Hepatocyte (in vitro differentiated cells): ENCODE results near the gene HS6ST1. TPM values are rescaled to one million over a fixed set of nuclear protein-coding genes. Genes with fewer than 3 reads are reported as not detected.

Experiments
- DNase-seq: peaks from one replicate; pipeline ENCODE4 v3.0.0-alpha.2; 2016; ENCODE audit warnings: low spot score
- H2AFZ ChIP-seq: fragments of 200-600 bp; sonication (generic); 2 replicates; pipeline ENCODE4 v1.6.0; 2016; ENCODE audit warnings: antibody characterized with exemption, mild to moderate bottlenecking
- H3K27ac ChIP-seq: fragments of 200-600 bp; sonication (generic); 2 replicates; pipeline ENCODE4 v1.5.1; 2016; ENCODE audit warnings: mild to moderate bottlenecking
- H3K27me3 ChIP-seq: fragments of 200-600 bp; sonication (generic); 2 replicates; pipeline ENCODE4 v1.6.1; 2016
- H3K36me3 ChIP-seq: fragments of 200-600 bp; sonication (generic); replicated peaks from 2 replicates; pipeline ENCODE4 v1.5.1; 2016; ENCODE audit warnings: low read depth; ENCODE audit not compliant: insufficient read depth
- H3K4me1 ChIP-seq: fragments of 200-600 bp; sonication (generic); 2 replicates; pipeline ENCODE4 v1.5.1; 2016; ENCODE audit warnings: mild to moderate bottlenecking, moderate library complexity; ENCODE audit not compliant: insufficient read depth
- H3K4me2 ChIP-seq: fragments of 200-600 bp; sonication (generic); 2 replicates; pipeline ENCODE4 v1.6.0; 2016
- H3K4me3 ChIP-seq: fragments of 200-600 bp; sonication (generic); 2 replicates; pipeline ENCODE4 v1.5.1; 2016; ENCODE audit warnings: mild to moderate bottlenecking
- H3K79me2 ChIP-seq: fragments of 200-600 bp; sonication (generic); 2 replicates; pipeline ENCODE4 v1.6.0; 2017; ENCODE audit warnings: mild to moderate bottlenecking
- H3K9me2 ChIP-seq: fragments of 200-600 bp; sonication (generic); replicated peaks from 2 replicates; pipeline ENCODE4 v1.6.0; 2017; ENCODE audit warnings: mild to moderate bottlenecking; ENCODE audit not compliant: insufficient read depth
- H3K9me3 ChIP-seq: fragments of 200-600 bp; sonication (generic); 2 replicates; pipeline ENCODE4 v1.5.1; 2016; ENCODE audit warnings: low read depth, mild to moderate bottlenecking
- H4K20me1 ChIP-seq: fragments of 200-600 bp; sonication (generic); 2 replicates; pipeline ENCODE4 v1.6.0; 2016; ENCODE audit warnings: mild to moderate bottlenecking; ENCODE audit not compliant: insufficient read depth, poor library complexity, severe bottlenecking
- CTCF ChIP-seq: fragments of 200-600 bp; sonication (generic); IDR thresholded peaks from 2 replicates; pipeline ENCODE4 v1.5.1; 2016; ENCODE audit warnings: antibody characterized with exemption, mild to moderate bottlenecking; ENCODE audit not compliant: poor library complexity
- EZH2 ChIP-seq: fragments of 200-600 bp; sonication (generic); IDR thresholded peaks from 2 replicates; pipeline ENCODE4 v1.6.1; 2016; ENCODE audit warnings: antibody characterized with exemption, mild to moderate bottlenecking, borderline replicate concordance
- EZH2phosphoT487 ChIP-seq: fragments of 200-600 bp; sonication (generic); IDR thresholded peaks from one replicate; pipeline ENCODE4 v1.6.1; 2018; ENCODE audit warnings: antibody characterized with exemption, mild to moderate bottlenecking, low read depth, moderate library complexity; ENCODE audit not compliant: unreplicated experiment, severe bottlenecking
- WGBS: methylation state at CpG from one replicate; pipeline ENCODE4 v1.1.6; 2016; ENCODE audit warnings: low lambda C conversion rate; ENCODE audit errors: missing lambda C conversion rate; 5-methylcytosine and 5-hydroxymethylcytosine counted together
- polyA plus RNA-seq: library from polyadenylated mRNA; unstranded; fragments of >200 nt; fragmentation: Nextera tagmentation; extraction: Ambion mirVana; gene quantifications from 2 replicates; pipeline ENCODE4 v1.2.1, GENCODE V29; 2016
- total RNA-seq: library from RNA; depleted of rRNA; stranded (reverse); fragments of >200 nt; gene quantifications from 2 replicates; pipeline ENCODE4 v1.2.3, GENCODE V29; 2014

HS6ST1 gene
- total and polyA plus RNA-seq, 2 experiments from 2014 or later, result 46.7 to 48.3 TPM

- no peak overlapping the region for H3K4me2 ChIP-seq
- no peak overlapping the region for H3K4me3 ChIP-seq
- H3K9me2 ChIP-seq, result no peaks in the 10 kb centered on the region
- TF ChIP-seq EZH2phosphoT487 (no peak), CTCF (no peak)
- no peaks in the 10 kb centered on the region for H3K36me3 ChIP-seq
- H2AFZ ChIP-seq, result no peak overlapping the region
- H3K27me3 ChIP-seq, result no peaks in the 10 kb centered on the region
- no peaks in the 10 kb centered on the region for H3K79me2 ChIP-seq
- H3K9me3 ChIP-seq, result no peaks in the 10 kb centered on the region
- DNase-seq, result no peak
- WGBS, result 91% methylated on average over 12 of the region's 12 CpGs
- peaks cover 24% of the 10 kb centered on the region for H3K4me1 ChIP-seq
- H3K27ac ChIP-seq, result no peak overlapping the region
- H4K20me1 ChIP-seq, result no peaks in the 10 kb centered on the region
Observed at GRCh38 chr2:128365217-128365905, 46.7 kb upstream of the HS6ST1 start.

- Histone ChIP-seq H3K9me3 (no peaks in the 10 kb centered on the region), H3K4me1 (peaks cover 20% of the 10 kb centered on the region), H3K36me3 (no peaks in the 10 kb centered on the region), H3K4me2 (no peak overlapping the region), H4K20me1 (no peaks in the 10 kb centered on the region), H3K27me3 (no peaks in the 10 kb centered on the region), H2AFZ (no peak overlapping the region), H3K79me2 (no peaks in the 10 kb centered on the region), H3K9me2 (no peaks in the 10 kb centered on the region), H3K4me3 (no peak overlapping the region), H3K27ac (no peak overlapping the region)
- TF ChIP-seq CTCF (no peak), EZH2 (no peak), EZH2phosphoT487 (no peak)
- WGBS, result 90% methylated on average over 4 of the region's 8 CpGs
- DNase-seq, result no peak
Observed at GRCh38 chr2:128364441-128364911, 45.8 kb upstream of the HS6ST1 start.

- DNase-seq, result no peak
- Histone ChIP-seq H3K4me1 (peaks cover 17% of the 10 kb centered on the region), H3K27ac (no peak overlapping the region), H3K9me3 (no peaks in the 10 kb centered on the region), H4K20me1 (no peaks in the 10 kb centered on the region), H3K36me3 (no peaks in the 10 kb centered on the region), H2AFZ (no peak overlapping the region), H3K9me2 (no peaks in the 10 kb centered on the region), H3K4me3 (no peak overlapping the region), H3K27me3 (no peaks in the 10 kb centered on the region), H3K79me2 (no peaks in the 10 kb centered on the region), H3K4me2 (no peak overlapping the region)
- 73% methylated on average over 11 of the region's 11 CpGs for WGBS
- TF ChIP-seq CTCF (no peak), EZH2 (no peak), EZH2phosphoT487 (no peak)
Observed at GRCh38 chr2:128363934-128364361, 45.3 kb upstream of the HS6ST1 start.
